ENCODE data around the gene SLC12A8. TPM values are rescaled to one million over a fixed set of nuclear protein-coding genes. Genes with fewer than 3 reads are reported as not detected.
A peak's percentile ranks its signal among the peaks of the same experiment; 100 is the strongest.

Gene SLC12A8
- total and polyA plus RNA-seq, 10 of the 15 experiments (the other 5 are each of a cell fraction or from before 2014, with no cell fraction given) = 2.5 to 71.6 (median 50.1) TPM

GRCh38 chr3:125245521-125245920 lies 33.0 kb upstream of the SLC12A8 start:
- no peak for FAIRE-seq
- Histone ChIP-seq H3K27ac (ENCODE audit: control insufficient read depth, insufficient read depth) (no peak overlapping the region), H3K9ac (ENCODE audit: control insufficient read depth, insufficient read depth, low read length) (no peak overlapping the region), H4K20me1 (ENCODE audit: control insufficient read depth, insufficient read depth) (no peaks in the 10 kb centered on the region), H3K9me3 (replicated peaks; ENCODE audit: control insufficient read depth, insufficient read depth, low read length) (no peaks in the 10 kb centered on the region), H3K4me2 (ENCODE audit: control insufficient read depth, insufficient read depth) (no peak overlapping the region), H3K4me3 (no peak overlapping the region), H3K36me3 (ENCODE audit: control insufficient read depth in 2 of 2, insufficient read depth in 2 of 2, low read length in 1 of 2) (no peaks in the 10 kb centered on the region; a peak in 1 of 4 replicates), H3K79me2 (ENCODE audit: control insufficient read depth, insufficient read depth, low read length) (no peaks in the 10 kb centered on the region), H2AFZ (ENCODE audit: control insufficient read depth, low read depth, low read length) (no peak overlapping the region), H3K4me1 (ENCODE audit: control insufficient read depth, insufficient read depth, low read length) (no peaks in the 10 kb centered on the region), H3K27me3 (replicated peaks in 1 of 2; ENCODE audit: control insufficient read depth in 2 of 2, insufficient read depth in 2 of 2, low read length in 1 of 2) (no peaks in the 10 kb centered on the region)
- intact Hi-C loops (cut with micrococcal nuclease; ENCODE audit: unreplicated experiment) = no loop called here
- TSS peak; percentile 9 for BruUV-seq (replicated peaks)
- in situ Hi-C loops (cut with MboI) = no loop called here
- DNase-seq (ENCODE audit: low read depth, low spot score) = no peak
- ChIA-PET CTCF (interaction anchor here (1.1 kb wide), 1 partner anchor 8 kb away, joined by 3 read pairs; no protein-coding TSS in a partner anchor), RAD21 (ENCODE audit: unreplicated experiment) (no interaction called here), SMC1A (ENCODE audit: uncharacterized antibody, unreplicated experiment) (interaction anchor here (1.4 to 2.0 kb wide), 2 partner anchors 9 to 39 kb away, joined by 4 to 5 read pairs; no protein-coding TSS in a partner anchor), POLR2A (no interaction called here)
- TF ChIP-seq SPI1 (IDR thresholded peaks at IDR 0.05; ENCODE audit: borderline replicate concordance, insufficient read depth, low read depth, low read length) = no peak
- no peak for TF ChIP-seq NFIC (IDR thresholded peaks at IDR 0.05; ENCODE audit: low read depth, low read length)
- TF ChIP-seq STAT1 (conservative IDR thresholded peaks at IDR 0.05) = no peak
- TF ChIP-seq TARDBP (IDR thresholded peaks at IDR 0.05; ENCODE audit: borderline replicate concordance) = no peak
- no peak for TF ChIP-seq MYB (IDR thresholded peaks at IDR 0.05; ENCODE audit: borderline replicate concordance, low read depth, low read length)
- no peak for TF ChIP-seq MXI1 (IDR thresholded peaks at IDR 0.05; ENCODE audit: low read depth, low read length)
- TF ChIP-seq EGR1 (IDR thresholded peaks at IDR 0.05; ENCODE audit: borderline replicate concordance in 1 of 2, low read depth in 2 of 2, low read length in 2 of 2) = no peak
- no peak for TF ChIP-seq NFXL1 (IDR thresholded peaks at IDR 0.05; ENCODE audit: borderline replicate concordance)
- no peak for TF ChIP-seq BCL11A (IDR thresholded peaks at IDR 0.05; ENCODE audit: low read depth, low read length)
- no peak for TF ChIP-seq CBX3 (IDR thresholded peaks at IDR 0.05; ENCODE audit: borderline replicate concordance, low read depth)
- TF ChIP-seq CTCF (IDR thresholded peaks at IDR 0.05 in 2 of 3, conservative IDR thresholded peaks at IDR 0.05 in 1 of 3; ENCODE audit: control insufficient read depth in 2 of 3, extremely low read depth in 1 of 3, insufficient read depth in 1 of 3, low read depth in 3 of 3, low read length in 3 of 3) = no peak
- no peak for TF ChIP-seq CEBPZ (IDR thresholded peaks at IDR 0.05; ENCODE audit: low read depth, low read length)
- no peak for TF ChIP-seq IRF5 (IDR thresholded peaks at IDR 0.05; ENCODE audit: borderline replicate concordance)
- TF ChIP-seq POLR2AphosphoS2 (IDR thresholded peaks at IDR 0.05; ENCODE audit: low read depth, low read length) = no peak
- no peak for TF ChIP-seq TCF3 (IDR thresholded peaks at IDR 0.05; ENCODE audit: borderline replicate concordance, insufficient read depth, low read depth, low read length)
- no peak for TF ChIP-seq NR2C1 (IDR thresholded peaks at IDR 0.05)
- no peak for ATAC-seq
